ENCODE measurements around the gene LHX2.
"Not testable (repeated sequence)": the region's sequence is repeated elsewhere in the genome, so short reads cannot be mapped to it uniquely, and the experiment has no call there.

The LHX2 gene
- total RNA-seq: 0 to 0.07 reads per million in 2 donors

- DNase-seq: no peak
These were observed at the start of gene LHX2 for GRCh38 chr9:124011460-124012301. TSS of gene LHX2 (plus strand) at chr9:124011768. CDS start at chr9:124012349, 581 bp downstream.

GRCh38 chr9:123964761-123965160 is 46.8 kb upstream of the LHX2 start:
- DNase-seq: no peak

GRCh38 chr9:123965801-123966686 is 45.5 kb upstream of the LHX2 start:
- DNase-seq: no peak

GRCh38 chr9:123967323-123967722 is 44.2 kb upstream of the LHX2 start:
- DNase-seq: no peak

- no peak for DNase-seq
These were observed 39.0 kb upstream of the LHX2 start for GRCh38 chr9:123972618-123973017.

- no peak for DNase-seq
These were observed 37.9 kb upstream of the LHX2 start for GRCh38 chr9:123973590-123974223.

GRCh38 chr9:123974471-123974870 is 37.1 kb upstream of the LHX2 start:
- no peak for DNase-seq

GRCh38 chr9:123975871-123976270 is 35.7 kb upstream of the LHX2 start:
- DNase-seq: no peak

GRCh38 chr9:123976579-123976978 is 35.0 kb upstream of the LHX2 start:
- not testable (repeated sequence) for DNase-seq

- no peak for DNase-seq
These were observed 32.6 kb upstream of the LHX2 start for GRCh38 chr9:123978981-123979380.

GRCh38 chr9:123982535-123982934 is 29.0 kb upstream of the LHX2 start:
- no peak for DNase-seq

GRCh38 chr9:123983047-123983446 is 28.5 kb upstream of the LHX2 start:
- DNase-seq: no peak

- no peak for DNase-seq
These were observed 26.8 kb upstream of the LHX2 start for GRCh38 chr9:123984802-123985201.

GRCh38 chr9:123985869-123986268 is 25.7 kb upstream of the LHX2 start:
- DNase-seq: no peak

GRCh38 chr9:123990427-123990826 is 21.1 kb upstream of the LHX2 start:
- no peak for DNase-seq

GRCh38 chr9:123992679-123993078 is 18.9 kb upstream of the LHX2 start:
- DNase-seq: not testable (repeated sequence)

- DNase-seq: no peak
These were observed 14.7 kb upstream of the LHX2 start for GRCh38 chr9:123996731-123997421.

- DNase-seq: no peak
These were observed 13.8 kb upstream of the LHX2 start for GRCh38 chr9:123997665-123998277.

GRCh38 chr9:123998278-123998925 is 13.2 kb upstream of the LHX2 start:
- no peak for DNase-seq

GRCh38 chr9:123998970-123999621 is 12.5 kb upstream of the LHX2 start:
- DNase-seq: no peak

GRCh38 chr9:123999661-124000060 is 11.9 kb upstream of the LHX2 start:
- no peak for DNase-seq

Measured in T-helper 9 cell (primary cell).